Endothelial cell (in vitro differentiated cells): Measurements from ENCODE around the gene CMIP. TPM values are rescaled to one million over a fixed set of nuclear protein-coding genes. Genes with fewer than 3 reads are reported as not detected.
A peak's percentile ranks its signal among the peaks of the same experiment; 100 is the strongest.

ENCODE experiments used
- DNase-seq: peaks from one replicate; pipeline ENCODE4 v3.0.0; 2021; ENCODE audit warnings: low spot score
- H3K27ac Mint-ChIP-seq: one replicate; pipeline ENCODE4 v1.8.0; 2021; ENCODE audit warnings: mixed read lengths, inconsistent platforms; ENCODE audit not compliant: unreplicated experiment
- H3K27me3 Mint-ChIP-seq: one replicate; pipeline ENCODE4 v1.8.0; 2021; ENCODE audit warnings: mild to moderate bottlenecking, moderate library complexity, mixed read lengths, inconsistent platforms; ENCODE audit not compliant: unreplicated experiment
- H3K36me3 Mint-ChIP-seq: one replicate; pipeline ENCODE4 v1.8.0; 2021; ENCODE audit warnings: mild to moderate bottlenecking, low read depth, mixed read lengths, inconsistent platforms; ENCODE audit not compliant: unreplicated experiment
- H3K4me1 Mint-ChIP-seq: one replicate; pipeline ENCODE4 v1.8.0; 2021; ENCODE audit warnings: mild to moderate bottlenecking, mixed read lengths, inconsistent platforms; ENCODE audit not compliant: unreplicated experiment
- H3K4me3 Mint-ChIP-seq: one replicate; pipeline ENCODE4 v1.8.0; 2021; ENCODE audit warnings: mild to moderate bottlenecking, mixed read lengths, inconsistent platforms; ENCODE audit not compliant: unreplicated experiment
- H3K9me3 Mint-ChIP-seq: one replicate; pipeline ENCODE4 v1.8.0; 2021; ENCODE audit warnings: mixed read lengths, inconsistent platforms; ENCODE audit not compliant: unreplicated experiment
- total RNA-seq: library from RNA; stranded (reverse); fragmentation: NEBNext Ultra II Directional; extraction: Animal tissue kit (Norgen Biotek cat#: 25700); gene quantifications from one replicate; pipeline ENCODE4 v1.2.1, GENCODE V29; 2021; ENCODE audit not compliant: unreplicated experiment
- TF ChIP-seq, protein P1 (sequence below): fragments of 200-600 bp; sonication (generic); IDR thresholded peaks from one replicate; pipeline ENCODE4 v1.5.0; 2021; ENCODE audit warnings: antibody characterized with exemption; ENCODE audit not compliant: unreplicated experiment

Gene CMIP
- total RNA-seq, 1 donor from 2014 or later = 98.9 TPM

DNA sequence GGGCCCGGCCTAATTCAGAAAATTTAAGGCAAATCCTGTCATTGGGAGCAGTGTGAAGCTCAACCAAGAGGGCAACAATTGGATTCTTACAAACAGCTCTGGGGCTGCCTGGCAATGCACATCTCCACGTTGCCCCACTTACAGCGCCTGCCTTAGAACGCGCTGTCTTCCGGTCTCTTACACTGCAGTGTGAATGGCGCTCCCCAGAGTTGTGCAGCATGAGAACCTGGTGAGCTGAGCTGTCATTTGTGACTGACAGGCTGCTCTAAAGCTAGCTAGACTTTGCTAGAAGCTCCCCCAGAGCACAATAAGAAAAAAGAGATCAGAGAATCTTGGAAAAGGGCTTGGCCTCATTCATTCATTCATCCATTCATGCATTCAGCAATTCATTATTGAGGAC, 270.0 kb downstream of the CMIP start:
- Mint-ChIP-seq H3K27ac (no peak overlapping the region), H3K4me1 (peaks cover 9% of the 10 kb centered on the region)

DNA sequence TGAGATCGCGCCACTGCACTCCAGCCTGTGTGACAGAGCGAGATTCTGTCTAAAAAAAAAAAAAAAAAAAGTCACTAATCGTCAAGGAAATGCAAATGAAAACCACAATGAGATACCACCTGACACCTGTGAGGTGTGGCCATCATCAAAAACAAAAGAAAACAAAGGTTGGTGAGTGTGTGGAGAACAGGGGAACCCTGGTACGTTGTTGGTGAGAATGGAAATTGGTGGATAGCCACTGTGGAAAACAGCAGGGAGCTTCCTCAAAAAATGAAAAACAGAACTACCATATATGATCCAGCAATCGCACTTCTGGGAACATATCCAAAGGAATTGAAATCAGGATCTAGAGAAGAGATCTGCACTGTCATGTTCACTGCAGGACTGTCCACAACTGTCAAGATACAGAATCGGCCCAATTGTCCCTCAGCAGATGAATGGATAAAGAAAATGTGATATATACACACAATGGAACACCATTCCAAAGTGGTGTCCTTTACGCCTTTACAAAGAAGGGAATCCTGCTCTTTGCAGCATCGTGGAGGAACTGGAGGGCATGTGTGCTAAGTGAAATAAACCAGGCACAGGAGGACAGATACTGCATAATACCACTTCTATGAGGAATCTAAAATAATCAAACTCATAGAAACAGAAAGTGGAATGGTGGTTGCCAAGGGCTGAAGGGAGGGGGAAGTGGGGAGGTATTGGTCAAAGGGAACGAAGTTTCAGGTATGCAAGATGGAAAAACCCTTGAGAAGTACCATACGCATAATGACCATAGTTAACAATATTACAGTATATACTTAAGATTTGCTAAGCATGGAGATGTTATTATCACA, 271.0 kb downstream of the CMIP start:
- Mint-ChIP-seq H3K4me3 (no peak overlapping the region), H3K27me3 (peaks cover 7% of the 10 kb centered on the region), H3K4me1 (peaks cover 9% of the 10 kb centered on the region), H3K27ac (no peak overlapping the region), H3K36me3 (peaks cover 8% of the 10 kb centered on the region), H3K9me3 (no peaks in the 10 kb centered on the region)
- no peak for DNase-seq
- TF ChIP-seq, protein P1, sequence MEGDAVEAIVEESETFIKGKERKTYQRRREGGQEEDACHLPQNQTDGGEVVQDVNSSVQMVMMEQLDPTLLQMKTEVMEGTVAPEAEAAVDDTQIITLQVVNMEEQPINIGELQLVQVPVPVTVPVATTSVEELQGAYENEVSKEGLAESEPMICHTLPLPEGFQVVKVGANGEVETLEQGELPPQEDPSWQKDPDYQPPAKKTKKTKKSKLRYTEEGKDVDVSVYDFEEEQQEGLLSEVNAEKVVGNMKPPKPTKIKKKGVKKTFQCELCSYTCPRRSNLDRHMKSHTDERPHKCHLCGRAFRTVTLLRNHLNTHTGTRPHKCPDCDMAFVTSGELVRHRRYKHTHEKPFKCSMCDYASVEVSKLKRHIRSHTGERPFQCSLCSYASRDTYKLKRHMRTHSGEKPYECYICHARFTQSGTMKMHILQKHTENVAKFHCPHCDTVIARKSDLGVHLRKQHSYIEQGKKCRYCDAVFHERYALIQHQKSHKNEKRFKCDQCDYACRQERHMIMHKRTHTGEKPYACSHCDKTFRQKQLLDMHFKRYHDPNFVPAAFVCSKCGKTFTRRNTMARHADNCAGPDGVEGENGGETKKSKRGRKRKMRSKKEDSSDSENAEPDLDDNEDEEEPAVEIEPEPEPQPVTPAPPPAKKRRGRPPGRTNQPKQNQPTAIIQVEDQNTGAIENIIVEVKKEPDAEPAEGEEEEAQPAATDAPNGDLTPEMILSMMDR = no peak

More for the DNA sequence above, 270.0 kb downstream of the CMIP start:
- Mint-ChIP-seq H3K4me3 (no peak overlapping the region), H3K36me3 (peaks cover 8% of the 10 kb centered on the region), H3K27me3 (peaks cover 7% of the 10 kb centered on the region), H3K9me3 (no peaks in the 10 kb centered on the region)
- TF ChIP-seq, protein P1 = no peak
- DNase-seq = no peak

DNA sequence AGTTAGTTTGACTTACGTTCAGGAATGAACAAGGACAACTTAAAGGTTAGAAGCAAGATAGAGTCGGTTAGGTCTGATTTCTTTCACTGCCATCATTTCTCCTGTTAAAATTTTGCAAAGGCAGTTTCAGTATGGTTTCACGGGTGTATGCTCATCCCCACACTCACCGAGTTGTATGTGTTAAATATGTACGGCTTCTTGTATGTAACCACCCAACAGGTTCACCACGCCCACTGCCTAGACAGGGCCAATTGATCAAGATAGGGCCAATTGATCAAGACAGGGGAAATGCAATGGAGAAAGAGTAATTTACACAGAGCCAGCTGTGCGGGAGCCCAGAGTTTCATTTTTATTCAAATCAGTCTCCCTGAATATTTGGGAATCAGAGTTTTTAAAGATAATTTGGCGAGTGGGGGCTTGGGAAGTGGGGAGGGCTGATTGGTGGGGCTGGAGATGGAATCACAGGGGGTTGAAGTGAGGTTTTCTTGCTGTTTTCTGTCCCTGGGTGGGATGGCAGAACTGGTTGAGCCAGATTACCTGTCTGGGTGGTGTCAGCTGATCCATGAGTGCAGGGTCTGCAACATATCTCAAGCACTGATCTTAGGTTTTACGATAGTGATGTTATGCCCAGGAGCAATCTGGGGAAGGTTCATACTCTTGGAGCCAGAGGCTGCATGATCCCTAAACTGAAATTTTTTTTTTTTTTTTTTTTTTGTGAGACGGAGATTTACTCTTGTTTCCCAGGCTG, 272.0 kb downstream of the CMIP start:
- Mint-ChIP-seq H3K4me3 (peak overlapping the region; percentile 44), H3K36me3 (peaks cover 3% of the 10 kb centered on the region), H3K4me1 (peaks cover 9% of the 10 kb centered on the region), H3K27ac (no peak overlapping the region), H3K27me3 (peaks cover 5% of the 10 kb centered on the region), H3K9me3 (no peaks in the 10 kb centered on the region)
- DNase-seq = no peak
- TF ChIP-seq, protein P1 = no peak

DNA sequence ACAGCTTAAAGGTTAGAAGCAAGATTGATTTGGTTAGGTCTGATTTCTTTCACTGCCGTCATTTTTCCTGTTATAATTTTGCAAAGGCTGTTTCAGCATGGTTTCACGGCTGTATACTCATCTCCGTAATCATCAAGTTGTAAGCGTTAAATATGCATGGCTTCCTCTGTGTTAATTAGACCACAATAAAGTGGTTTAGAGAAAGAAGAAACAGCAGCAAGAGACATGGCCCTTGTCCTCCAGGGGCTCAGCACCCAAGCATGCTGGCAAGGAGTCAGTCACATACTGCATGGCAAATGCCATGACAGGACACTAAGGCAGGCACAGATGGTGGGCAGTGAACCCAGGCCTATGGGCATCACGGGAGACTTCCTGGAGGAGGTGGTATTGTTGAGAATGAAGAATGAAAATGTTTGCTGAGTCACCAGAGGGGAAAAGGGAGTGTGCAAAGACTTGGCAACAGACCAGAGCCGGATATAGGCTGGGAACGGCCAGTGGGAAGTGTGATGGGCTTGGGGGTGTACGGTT, 273.1 kb downstream of the CMIP start:
- Mint-ChIP-seq H3K36me3 (no peaks in the 10 kb centered on the region), H3K4me3 (no peak overlapping the region), H3K27ac (no peak overlapping the region), H3K27me3 (peaks cover 2% of the 10 kb centered on the region), H3K4me1 (peaks cover 9% of the 10 kb centered on the region), H3K9me3 (no peaks in the 10 kb centered on the region)
- TF ChIP-seq, protein P1 = no peak
- DNase-seq = no peak
